B cell (primary cell): ENCODE results near the gene PCAT7. TPM values are rescaled to one million over a fixed set of nuclear protein-coding genes. Genes with fewer than 3 reads are reported as not detected.

Experiments used
- ATAC-seq: fragments of 200-7000 bp; cut with Tn5 transposase; one replicate; pipeline ENCODE4 v1.10.0; 2021; ENCODE audit warnings: low read depth, mild to moderate bottlenecking, moderate number of reproducible peaks, moderate library complexity
- CTCF ChIA-PET: fragments of 350-600 bp; sonication (Branson Sonifier 250); formaldehyde crosslinking; loops from one replicate; lab custom pipeline; 2021; ENCODE audit warnings: antibody characterized with exemption, inconsistent platforms; lab: Charles Lee
- POLR2A ChIA-PET: fragments of 350-600 bp; sonication (Branson Sonifier 250); formaldehyde crosslinking; loops from one replicate; lab custom pipeline; 2021; ENCODE audit warnings: antibody characterized with exemption; lab: Charles Lee
- DNase-seq: peaks from one replicate; pipeline ENCODE4 v3.0.0; 2013
- H2AFZ ChIP-seq: 2 replicates; pipeline ENCODE4 v1.6.1; 2012; ENCODE audit warnings: mild to moderate bottlenecking, low read depth, low read length; ENCODE audit not compliant: insufficient read depth, poor library complexity, severe bottlenecking
- H3K27ac ChIP-seq, 2 donors: 1 replicate in 1 of 2; 2 replicates in 1 of 2; pipeline ENCODE4 v1.5.1; 2012 to 2013; ENCODE audit warnings: low read length in 2 of 2, mild to moderate bottlenecking in 2 of 2, moderate library complexity in 1 of 2
- H3K27me3 ChIP-seq, 4 experiments: fragments of 200-600 bp in 1 of 4; sonication (generic) in 1 of 4; replicated peaks in 1 of 4; 1 replicate in 2 of 4; 2 replicates in 2 of 4; pipeline versions ENCODE4 v1.6.1 to v1.7.0; 2013 to 2016; ENCODE audit warnings: low read length in 3 of 4, mild to moderate bottlenecking in 2 of 4, mixed read lengths in 1 of 4, moderate library complexity in 1 of 4; ENCODE audit not compliant: insufficient read depth in 4 of 4, control insufficient read depth in 3 of 4; ENCODE audit errors: control extremely low read depth in 1 of 4
- H3K36me3 ChIP-seq, 2 experiments: replicated peaks in 1 of 2; 1 replicate in 1 of 2; 2 replicates in 1 of 2; pipeline versions ENCODE4 v1.6.1 to v1.7.1; 2013; ENCODE audit warnings: low read length in 1 of 2; ENCODE audit not compliant: insufficient read depth in 2 of 2, control insufficient read depth in 1 of 2; ENCODE audit errors: control extremely low read depth in 1 of 2, extremely low read depth in 1 of 2
- H3K4me1 ChIP-seq, 2 donors: fragments of 200-600 bp in 1 of 2; sonication (generic) in 1 of 2; 1 replicate in 1 of 2; 2 replicates in 1 of 2; pipeline versions ENCODE4 v1.5.1 to v1.6.1; 2013 to 2017; ENCODE audit warnings: low read length in 2 of 2; ENCODE audit not compliant: control insufficient read depth in 2 of 2, insufficient read depth in 2 of 2
- H3K4me2 ChIP-seq: replicated peaks from 2 replicates; pipeline ENCODE3; 2012; ENCODE audit warnings: mild to moderate bottlenecking, low read depth, low read length; ENCODE audit not compliant: poor library complexity, severe bottlenecking
- H3K4me3 ChIP-seq, 5 experiments: fragments of 200-600 bp in 1 of 5; sonication (generic) in 1 of 5; 1 replicate in 3 of 5; 2 replicates in 2 of 5; pipeline versions ENCODE4 v1.5.1 to v1.7.0; 2011 to 2016; ENCODE audit warnings: low read length in 4 of 5, mild to moderate bottlenecking in 4 of 5, low read depth in 2 of 5, control low read depth in 1 of 5, moderate library complexity in 1 of 5; ENCODE audit not compliant: insufficient read depth in 1 of 5; ENCODE audit errors: control extremely low read depth in 1 of 5, extremely low read depth in 1 of 5
- H3K79me2 ChIP-seq: fragments of 200-600 bp; sonication (generic); one replicate; pipeline ENCODE4 v1.6.0; 2016; ENCODE audit warnings: low read length; ENCODE audit not compliant: control insufficient read depth, insufficient read depth
- H3K9ac ChIP-seq: fragments of 200-600 bp; sonication (generic); 2 replicates; pipeline ENCODE4 v1.6.1; 2017; ENCODE audit warnings: mild to moderate bottlenecking, low read length, moderate library complexity
- H3K9me3 ChIP-seq, 3 donors: one replicate each; pipeline versions ENCODE4 v1.6.1 to v1.7.1; 2013; ENCODE audit warnings: low read length in 2 of 3; ENCODE audit not compliant: control insufficient read depth in 2 of 3, insufficient read depth in 1 of 3; ENCODE audit errors: control extremely low read depth in 1 of 3
- H4K20me1 ChIP-seq: 2 replicates; pipeline ENCODE4 v1.6.0; 2012; ENCODE audit warnings: mild to moderate bottlenecking, low read length; ENCODE audit not compliant: insufficient read depth, control insufficient read depth, poor library complexity, severe bottlenecking
- H3K27ac Mint-ChIP-seq: one replicate; pipeline ENCODE4 v1.8.0; 2021; ENCODE audit warnings: mixed read lengths
- H3K27me3 Mint-ChIP-seq: one replicate; pipeline ENCODE4 v1.8.0; 2021; ENCODE audit warnings: mixed read lengths
- H3K4me1 Mint-ChIP-seq: one replicate; pipeline ENCODE4 v1.8.0; 2021; ENCODE audit warnings: mixed read lengths
- H3K4me3 Mint-ChIP-seq: one replicate; pipeline ENCODE4 v1.8.0; 2021; ENCODE audit warnings: mixed read lengths
- H3K9me3 Mint-ChIP-seq: one replicate; pipeline ENCODE4 v1.8.0; 2022; ENCODE audit warnings: mixed read lengths; ENCODE audit not compliant: insufficient read depth
- EZH2 ChIP-seq: IDR thresholded peaks from 2 replicates; pipeline ENCODE4 v1.6.1; 2012; ENCODE audit warnings: borderline replicate concordance, low read depth, mild to moderate bottlenecking, moderate library complexity, low read length; ENCODE audit not compliant: insufficient read depth, poor library complexity, severe bottlenecking
- WGBS: methylation state at CpG from one replicate; pipeline ENCODE4 v1.1.5; 2013; ENCODE audit warnings: missing lambda C conversion rate; ENCODE audit not compliant: insufficient coverage; 5-methylcytosine and 5-hydroxymethylcytosine counted together
- intact Hi-C: fragments of 100-400 bp; cut with micrococcal nuclease; formaldehyde crosslinking; loops from one replicate; pipeline ENCODE4 v1.10.0; 2022
- polyA plus RNA-seq: library from polyadenylated mRNA; depleted of rRNA; stranded (reverse); fragments of >200 nt; gene quantifications from 2 replicates; pipeline ENCODE4 v1.2.3, GENCODE V29; 2012
- total RNA-seq, 2 donors: library from RNA; stranded (reverse); fragments of 120-200 nt in 1 of 2; gene quantifications; 1 replicate in 1 of 2; 2 replicates in 1 of 2; pipeline versions ENCODE4 v1.2.3 to v1.2.4, GENCODE V29; 2013 to 2022
- TF ChIP-seq, protein P1 (sequence below): fragments of 200-600 bp; IDR thresholded peaks from one replicate; pipeline ENCODE4 v1.8.0; 2022; ENCODE audit warnings: antibody characterized with exemption, mild to moderate bottlenecking

The PCAT7 gene
- total and polyA plus RNA-seq, 2 donors (not counting 1 experiment from before 2014, with no cell fraction given) = not detected

DNA sequence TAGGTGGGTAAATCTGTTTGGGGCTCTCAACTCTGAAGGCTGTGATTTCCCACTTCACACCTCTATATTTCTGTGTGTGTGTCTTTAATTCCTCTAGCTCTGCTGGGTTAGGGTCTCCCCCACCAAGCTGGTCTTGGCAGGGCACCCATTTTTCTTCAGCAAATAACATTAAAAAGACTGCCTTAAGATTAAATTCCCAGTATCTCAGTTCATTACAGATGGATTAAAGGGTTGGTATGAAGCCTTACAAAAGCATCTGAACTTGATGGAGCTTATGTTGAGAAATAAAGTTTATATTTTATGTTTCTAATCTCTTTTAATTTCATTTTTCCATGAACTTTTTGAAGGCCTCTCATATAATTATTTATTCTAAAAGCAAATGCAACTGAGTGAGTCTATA, 11.7 kb downstream of the PCAT7 start:
- TF ChIP-seq EZH2 = no peak
- TF ChIP-seq, protein P1, sequence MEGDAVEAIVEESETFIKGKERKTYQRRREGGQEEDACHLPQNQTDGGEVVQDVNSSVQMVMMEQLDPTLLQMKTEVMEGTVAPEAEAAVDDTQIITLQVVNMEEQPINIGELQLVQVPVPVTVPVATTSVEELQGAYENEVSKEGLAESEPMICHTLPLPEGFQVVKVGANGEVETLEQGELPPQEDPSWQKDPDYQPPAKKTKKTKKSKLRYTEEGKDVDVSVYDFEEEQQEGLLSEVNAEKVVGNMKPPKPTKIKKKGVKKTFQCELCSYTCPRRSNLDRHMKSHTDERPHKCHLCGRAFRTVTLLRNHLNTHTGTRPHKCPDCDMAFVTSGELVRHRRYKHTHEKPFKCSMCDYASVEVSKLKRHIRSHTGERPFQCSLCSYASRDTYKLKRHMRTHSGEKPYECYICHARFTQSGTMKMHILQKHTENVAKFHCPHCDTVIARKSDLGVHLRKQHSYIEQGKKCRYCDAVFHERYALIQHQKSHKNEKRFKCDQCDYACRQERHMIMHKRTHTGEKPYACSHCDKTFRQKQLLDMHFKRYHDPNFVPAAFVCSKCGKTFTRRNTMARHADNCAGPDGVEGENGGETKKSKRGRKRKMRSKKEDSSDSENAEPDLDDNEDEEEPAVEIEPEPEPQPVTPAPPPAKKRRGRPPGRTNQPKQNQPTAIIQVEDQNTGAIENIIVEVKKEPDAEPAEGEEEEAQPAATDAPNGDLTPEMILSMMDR = no peak
- Mint-ChIP-seq H3K4me1 (no peaks in the 10 kb centered on the region), H3K9me3 (peaks cover 5% of the 10 kb centered on the region), H3K27me3 (peaks cover 20% of the 10 kb centered on the region), H3K4me3 (no peak overlapping the region), H3K27ac (no peak overlapping the region)
- POLR2A ChIA-PET = no interaction called here
- CTCF ChIA-PET = no interaction called here
- no peak overlapping the region for H3K9ac ChIP-seq
- ATAC-seq (no peak), DNase-seq (no peak)
- H3K4me2 ChIP-seq = no peak overlapping the region
- no peaks in the 10 kb centered on the region for H3K79me2 ChIP-seq
- intact Hi-C loops = no loop called here
- H3K27me3 ChIP-seq = peaks cover 0 to 2% (median 0%) of the 10 kb centered on the region in 4 experiments
- H3K4me1 ChIP-seq = no peaks in the 10 kb centered on the region
- no peaks in the 10 kb centered on the region for H3K36me3 ChIP-seq
- no peak overlapping the region for H3K4me3 ChIP-seq
- no peaks in the 10 kb centered on the region for H4K20me1 ChIP-seq
- no peak overlapping the region for H2AFZ ChIP-seq
- no peak overlapping the region for H3K27ac ChIP-seq
- H3K9me3 ChIP-seq = no peaks in the 10 kb centered on the region

DNA sequence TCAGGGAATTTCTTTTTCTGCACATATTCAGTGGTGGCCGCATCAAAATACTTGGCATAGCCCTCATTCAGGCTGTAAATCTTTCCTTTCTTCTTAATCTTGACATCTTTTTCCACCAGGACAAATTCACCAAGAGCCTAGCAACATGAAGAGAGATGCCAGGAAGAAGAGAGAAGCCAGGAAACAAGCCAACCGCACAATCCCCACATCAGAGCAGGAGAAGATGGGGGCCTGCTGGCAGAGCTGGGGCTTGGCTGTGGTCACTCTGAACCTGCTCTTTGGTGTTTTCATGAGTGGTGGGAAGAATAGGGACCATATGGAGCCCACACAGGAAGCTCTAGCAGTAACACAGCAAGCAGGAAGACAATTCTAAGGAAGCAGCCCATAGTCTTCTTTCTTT, 12.4 kb downstream of the PCAT7 start:
- ChIA-PET POLR2A (no interaction called here), CTCF (no interaction called here)
- Histone ChIP-seq H3K9me3 (no peaks in the 10 kb centered on the region), H2AFZ (no peak overlapping the region), H3K27ac (no peak overlapping the region), H3K27me3 (peaks cover 0 to 5% (median 0%) of the 10 kb centered on the region in 4 experiments), H3K4me1 (no peaks in the 10 kb centered on the region), H3K4me2 (no peak overlapping the region), H3K79me2 (no peaks in the 10 kb centered on the region), H3K9ac (no peak overlapping the region), H3K4me3 (no peak overlapping the region), H3K36me3 (no peaks in the 10 kb centered on the region), H4K20me1 (no peaks in the 10 kb centered on the region)
- WGBS = 100% methylated on average over 1 of the region's 2 CpGs
- intact Hi-C loops = no loop called here
- H3K9me3 Mint-ChIP-seq = peaks cover 5% of the 10 kb centered on the region
- H3K27me3 Mint-ChIP-seq = peaks cover 19% of the 10 kb centered on the region
- ATAC-seq (no peak), DNase-seq (no peak)
- H3K4me3 Mint-ChIP-seq = no peak overlapping the region
- no peak overlapping the region for H3K27ac Mint-ChIP-seq
- TF ChIP-seq, protein P1 = no peak
- TF ChIP-seq EZH2 = no peak
- no peaks in the 10 kb centered on the region for H3K4me1 Mint-ChIP-seq
